Measurements from ENCODE around the gene LDLRAD3.

GRCh38 chr11:35970445-35970844 is 26.6 kb downstream of the LDLRAD3 start:
- TF ChIP-seq POLR2A (IDR thresholded peaks at IDR 0.05; ENCODE audit: low read length) (no peak), GATA1 (IDR thresholded peaks at IDR 0.05; ENCODE audit: low read depth, low read length) (no peak)

All from erythroblast (primary cell).